Gastrocnemius medialis (tissue), 4 donors: ENCODE measurements around the gene HSPBAP1.

Experiments used
- CTCF ChIP-seq, 5 experiments: fragments of 450-650 bp in 3 of 5; fragments of 200-600 bp in 2 of 5; sonication (generic) in 2 of 5; IDR thresholded peaks in 4 of 5; conservative IDR thresholded peaks in 1 of 5; 1 replicate in 4 of 5; 2 replicates in 1 of 5; pipeline ENCODE4 v1.5.1; 2016 to 2019; ENCODE audit warnings: antibody characterized with exemption in 5 of 5, mild to moderate bottlenecking in 3 of 5, moderate library complexity in 3 of 5
- POLR2A ChIP-seq, 2 donors: fragments of 450-650 bp; IDR thresholded peaks; one replicate each; pipeline ENCODE4 v1.6.1; 2017; ENCODE audit warnings: antibody characterized with exemption in 2 of 2, mild to moderate bottlenecking in 2 of 2, moderate library complexity in 2 of 2

DNA sequence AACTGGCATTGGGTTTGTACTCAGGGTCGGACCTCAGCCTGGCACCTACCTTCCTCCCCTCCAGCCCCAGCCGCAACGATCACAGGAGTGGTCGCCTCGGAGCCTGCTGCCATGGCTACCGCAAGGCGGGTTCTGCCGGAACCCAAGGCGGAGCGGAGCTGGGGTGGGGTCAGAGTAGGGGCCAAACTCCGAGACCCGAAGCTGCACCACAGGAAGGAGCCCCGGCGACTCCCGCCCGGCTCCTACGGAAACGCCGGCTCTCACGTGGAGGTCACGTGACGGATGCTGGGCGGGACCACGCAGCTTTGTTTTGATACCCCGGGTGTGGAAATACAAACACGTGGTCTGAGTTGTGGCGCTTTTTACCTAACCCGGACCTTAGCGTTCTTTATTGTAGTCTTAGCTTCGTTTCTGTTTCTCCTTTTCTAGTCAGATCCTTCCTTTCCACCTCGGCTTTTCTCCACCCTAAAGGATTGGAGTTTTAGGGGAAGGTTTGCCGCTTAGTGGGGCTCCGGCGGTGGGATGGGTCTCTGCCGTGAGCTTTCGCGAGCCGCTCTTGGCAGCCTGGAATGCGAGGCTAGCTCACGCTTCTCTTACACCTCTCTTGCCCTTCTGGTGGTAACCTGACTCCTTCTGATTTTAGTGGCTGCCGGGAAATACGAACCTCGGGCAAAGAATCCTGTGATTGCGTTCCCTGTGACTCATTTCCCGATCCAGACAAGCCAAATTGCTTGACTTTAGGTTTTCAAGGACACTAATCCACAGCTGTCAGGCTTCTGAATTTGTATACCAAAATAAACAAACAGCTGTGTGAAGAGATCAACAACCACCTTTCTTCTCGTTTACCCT, at the start of gene HSPBAP1:
- TF ChIP-seq CTCF (IDR thresholded peaks at IDR 0.05 in 4 of 5, conservative IDR thresholded peaks at IDR 0.05 in 1 of 5), result peak in 2 of 5 experiments; percentile 39 to 50
- TF ChIP-seq POLR2A (IDR thresholded peaks at IDR 0.05), result peak; percentile 96
